ENCODE data around the gene KATNBL1.

Gene KATNBL1

GRCh38 chr15:34111488-34111887 is 98.4 kb downstream of the KATNBL1 start:
- H3K27ac Mint-ChIP-seq, result no peak overlapping the region
- no peak overlapping the region for H3K4me3 Mint-ChIP-seq
- TF ChIP-seq, protein P1, sequence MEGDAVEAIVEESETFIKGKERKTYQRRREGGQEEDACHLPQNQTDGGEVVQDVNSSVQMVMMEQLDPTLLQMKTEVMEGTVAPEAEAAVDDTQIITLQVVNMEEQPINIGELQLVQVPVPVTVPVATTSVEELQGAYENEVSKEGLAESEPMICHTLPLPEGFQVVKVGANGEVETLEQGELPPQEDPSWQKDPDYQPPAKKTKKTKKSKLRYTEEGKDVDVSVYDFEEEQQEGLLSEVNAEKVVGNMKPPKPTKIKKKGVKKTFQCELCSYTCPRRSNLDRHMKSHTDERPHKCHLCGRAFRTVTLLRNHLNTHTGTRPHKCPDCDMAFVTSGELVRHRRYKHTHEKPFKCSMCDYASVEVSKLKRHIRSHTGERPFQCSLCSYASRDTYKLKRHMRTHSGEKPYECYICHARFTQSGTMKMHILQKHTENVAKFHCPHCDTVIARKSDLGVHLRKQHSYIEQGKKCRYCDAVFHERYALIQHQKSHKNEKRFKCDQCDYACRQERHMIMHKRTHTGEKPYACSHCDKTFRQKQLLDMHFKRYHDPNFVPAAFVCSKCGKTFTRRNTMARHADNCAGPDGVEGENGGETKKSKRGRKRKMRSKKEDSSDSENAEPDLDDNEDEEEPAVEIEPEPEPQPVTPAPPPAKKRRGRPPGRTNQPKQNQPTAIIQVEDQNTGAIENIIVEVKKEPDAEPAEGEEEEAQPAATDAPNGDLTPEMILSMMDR (IDR thresholded peaks at IDR 0.05; ENCODE audit: unreplicated experiment in 3 of 3), result no peak
- peaks cover 4% of the 10 kb centered on the region for H3K27me3 Mint-ChIP-seq (ENCODE audit: low read depth)
- H3K9me3 Mint-ChIP-seq, result no peaks in the 10 kb centered on the region
- H3K36me3 Mint-ChIP-seq (ENCODE audit: low read depth), result no peaks in the 10 kb centered on the region
- peaks cover 6% of the 10 kb centered on the region for H3K4me1 Mint-ChIP-seq

DNA sequence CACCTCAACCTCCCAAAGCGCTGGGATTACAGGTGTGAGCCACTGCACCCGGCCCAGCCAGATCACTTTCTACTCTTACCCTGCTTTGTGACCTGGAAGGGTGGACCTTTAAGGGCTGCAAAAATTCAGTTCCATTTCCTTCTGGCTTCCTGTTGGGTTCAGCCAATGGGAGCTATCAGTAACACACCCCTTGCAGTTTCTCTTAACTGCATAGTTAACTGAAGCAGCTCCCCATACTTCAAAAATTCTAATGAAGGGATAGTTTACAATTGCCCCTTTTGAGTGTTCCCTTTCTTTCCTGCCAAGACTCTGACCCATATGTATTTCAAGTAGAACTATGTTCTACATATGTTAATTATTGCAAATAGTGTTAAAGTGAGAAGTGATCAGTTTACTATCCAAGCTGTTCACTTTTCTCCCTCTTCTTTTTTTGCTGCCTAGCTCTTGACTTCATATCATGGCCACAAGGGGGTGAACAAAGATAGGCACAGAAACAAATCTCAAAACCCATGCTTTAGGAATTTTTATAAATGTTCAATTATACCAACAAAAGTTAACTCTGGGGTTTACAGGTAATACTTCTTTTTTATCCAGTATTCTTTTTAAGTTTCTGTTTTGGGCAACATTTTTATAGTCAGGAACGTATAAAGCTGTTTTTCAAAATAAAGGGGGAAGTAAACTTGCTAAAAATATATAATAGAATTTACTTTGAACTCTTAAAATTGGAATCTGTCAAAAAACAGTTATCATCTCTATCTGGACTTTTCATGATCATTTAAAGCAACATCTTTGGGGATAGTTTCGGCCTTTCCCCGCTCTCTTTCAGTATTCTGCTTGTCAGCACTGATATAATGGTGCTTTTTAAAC is 99.9 kb downstream of the KATNBL1 start:
- TF ChIP-seq, protein P1 (IDR thresholded peaks at IDR 0.05; ENCODE audit: unreplicated experiment in 3 of 3), result peak; percentile 61 to 72 (median 62)
- Mint-ChIP-seq H3K36me3 (ENCODE audit: low read depth) (peaks cover 2% of the 10 kb centered on the region), H3K4me3 (no peak overlapping the region), H3K27me3 (ENCODE audit: low read depth) (peaks cover 4% of the 10 kb centered on the region), H3K4me1 (peaks cover 6% of the 10 kb centered on the region), H3K27ac (no peak overlapping the region), H3K9me3 (peaks cover 2% of the 10 kb centered on the region)

DNA sequence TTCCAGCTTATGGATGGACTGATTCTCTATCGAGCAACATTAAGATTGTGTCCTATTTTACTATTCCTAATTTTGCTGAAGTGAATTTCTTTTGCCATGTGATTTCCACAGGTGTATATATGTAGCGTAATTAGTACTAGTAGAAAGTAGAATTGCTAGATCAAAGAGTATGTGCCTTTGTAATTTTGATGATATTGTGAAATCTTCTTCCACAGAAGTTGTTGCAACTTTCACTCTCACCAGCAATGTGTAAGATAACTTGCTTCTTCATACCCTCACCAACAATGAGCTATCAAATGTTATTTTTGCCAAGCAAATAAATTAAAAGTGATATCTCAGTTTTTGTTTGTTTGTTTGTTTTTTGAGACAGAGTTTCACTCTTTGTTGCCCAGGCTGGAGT is 102.6 kb downstream of the KATNBL1 start:
- TF ChIP-seq, protein P1 (IDR thresholded peaks at IDR 0.05; ENCODE audit: unreplicated experiment in 3 of 3), result no peak
- Mint-ChIP-seq H3K4me3 (no peak overlapping the region), H3K9me3 (peaks cover 2% of the 10 kb centered on the region), H3K4me1 (peaks cover 7% of the 10 kb centered on the region), H3K27ac (no peak overlapping the region), H3K27me3 (ENCODE audit: low read depth) (no peaks in the 10 kb centered on the region), H3K36me3 (ENCODE audit: low read depth) (peaks cover 14% of the 10 kb centered on the region)

GRCh38 chr15:34106423-34106822 is 103.5 kb downstream of the KATNBL1 start:
- no peaks in the 10 kb centered on the region for H3K27me3 Mint-ChIP-seq (ENCODE audit: low read depth)
- peaks cover 18% of the 10 kb centered on the region for H3K36me3 Mint-ChIP-seq (ENCODE audit: low read depth)
- TF ChIP-seq, protein P1 (IDR thresholded peaks at IDR 0.05; ENCODE audit: unreplicated experiment in 3 of 3), result no peak
- no peak overlapping the region for H3K4me3 Mint-ChIP-seq
- no peak overlapping the region for H3K27ac Mint-ChIP-seq
- H3K9me3 Mint-ChIP-seq, result peaks cover 5% of the 10 kb centered on the region
- H3K4me1 Mint-ChIP-seq, result peaks cover 16% of the 10 kb centered on the region

DNA sequence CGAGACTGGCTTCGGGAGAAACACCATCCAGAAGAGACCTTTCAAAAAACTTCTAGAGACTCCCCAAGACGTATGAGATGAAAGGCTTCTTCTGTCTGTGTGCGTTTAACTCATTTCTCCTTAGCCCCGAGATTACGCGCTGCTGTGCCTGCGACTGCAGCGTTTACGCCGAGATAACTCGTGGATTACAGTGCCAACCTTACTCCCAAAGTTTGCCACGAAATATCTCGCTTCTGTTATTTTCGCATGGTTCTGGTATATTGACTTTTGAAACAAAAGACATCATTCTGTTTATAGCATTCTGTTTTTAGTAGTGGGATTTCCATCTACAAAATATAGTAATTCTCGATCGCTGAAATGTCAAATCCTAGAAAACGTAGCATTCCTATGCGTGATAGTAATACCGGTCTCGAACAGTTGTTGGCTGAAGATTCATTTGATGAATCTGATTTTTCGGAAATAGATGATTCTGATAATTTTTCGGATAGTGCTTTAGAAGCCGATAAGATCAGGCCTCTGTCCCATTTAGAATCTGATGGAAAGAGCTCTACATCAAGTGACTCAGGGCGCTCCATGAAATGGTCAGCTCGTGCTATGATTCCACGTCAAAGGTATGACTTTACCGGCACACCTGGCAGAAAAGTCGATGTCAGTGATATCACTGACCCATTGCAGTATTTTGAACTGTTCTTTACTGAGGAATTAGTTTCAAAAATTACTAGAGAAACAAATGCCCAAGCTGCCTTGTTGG is 107.5 kb downstream of the KATNBL1 start:
- TF ChIP-seq, protein P1 (IDR thresholded peaks at IDR 0.05; ENCODE audit: unreplicated experiment in 3 of 3), result no peak
- peak overlapping the region; percentile 98 to 99 (median 99) for H3K4me3 Mint-ChIP-seq
- peaks cover 18% of the 10 kb centered on the region for H3K36me3 Mint-ChIP-seq (ENCODE audit: low read depth)
- peaks cover 26% of the 10 kb centered on the region for H3K4me1 Mint-ChIP-seq
- peaks cover 5% of the 10 kb centered on the region for H3K9me3 Mint-ChIP-seq
- H3K27ac Mint-ChIP-seq, result peak overlapping the region; percentile 86 to 98 (median 95)
- no peaks in the 10 kb centered on the region for H3K27me3 Mint-ChIP-seq (ENCODE audit: low read depth)

Measured in nephron (organoid).